NOMO-1 treated with DMSO at 0.1 percent for 48 hours (cell line): ENCODE measurements around the gene MAB21L3.

ENCODE experiments used
- DNase-seq: peaks from one replicate; lab custom pipeline; 2025; ENCODE audit not compliant: unreplicated experiment; lab: John Stamatoyannopoulos, UW

MAB21L3 gene

GRCh38 chr1:116107371-116107770, 3.8 kb upstream of the MAB21L3 start:
- DNase-seq: no peak

- DNase-seq: no peak
Observed at GRCh38 chr1:116111524-116112021, 374 bp downstream of the MAB21L3 start.

DNA sequence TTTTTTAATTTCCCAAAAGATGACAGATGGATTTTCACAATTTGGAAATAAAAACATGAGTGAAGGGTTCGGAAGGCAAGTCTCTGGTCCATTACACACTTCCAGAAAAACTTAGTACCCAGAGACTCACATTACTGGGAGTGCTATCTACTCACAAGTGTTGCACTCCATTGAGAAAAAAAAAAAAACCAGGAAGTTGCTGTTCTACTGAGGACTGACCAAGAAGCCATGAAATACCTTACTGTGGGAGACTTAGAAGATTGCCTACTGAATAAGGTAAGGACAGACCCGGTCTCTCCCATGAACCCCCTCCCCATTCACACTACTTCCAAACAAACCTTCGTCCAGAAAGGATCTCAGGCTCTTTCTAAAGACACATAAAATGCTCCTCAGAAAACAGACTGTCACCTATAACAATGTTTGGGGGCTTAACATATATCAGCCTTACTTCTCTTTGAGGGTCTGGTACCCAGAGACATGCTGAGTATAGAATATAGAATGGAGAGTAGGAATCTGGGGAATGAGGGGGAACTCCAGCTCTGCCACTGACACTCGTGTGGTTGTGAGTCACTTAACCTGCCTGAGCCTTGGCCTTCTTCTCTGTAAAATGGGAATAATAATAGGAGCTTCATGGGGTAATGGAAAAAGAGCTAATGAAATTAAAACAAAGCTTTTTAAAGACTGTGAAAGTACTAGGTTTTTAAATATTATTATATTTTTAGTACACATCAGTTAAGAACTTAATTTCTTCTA, 1.4 kb downstream of the MAB21L3 start:
- no peak for DNase-seq

GRCh38 chr1:116113615-116114014, 2.4 kb downstream of the MAB21L3 start:
- DNase-seq: no peak

GRCh38 chr1:116115476-116116439, 4.6 kb downstream of the MAB21L3 start:
- DNase-seq: no peak

DNA sequence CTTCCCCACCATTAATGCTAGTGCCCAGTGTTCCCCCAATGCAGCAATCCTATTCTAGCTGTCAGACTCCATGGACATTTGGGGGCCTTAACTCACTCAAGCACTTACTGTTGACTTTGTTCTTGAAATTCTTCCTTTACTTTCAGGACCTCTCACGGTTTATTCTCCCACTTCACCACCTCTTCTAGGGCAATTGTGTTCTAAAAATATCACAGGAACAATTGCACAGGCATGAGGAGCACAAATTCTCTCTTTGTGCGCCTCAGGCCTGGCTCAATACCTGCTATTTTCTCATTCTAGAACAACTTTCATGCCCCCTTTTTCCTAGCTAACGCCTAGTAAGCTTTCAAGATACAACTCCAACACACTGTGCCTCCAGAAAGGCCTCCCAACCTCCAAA, 7.3 kb downstream of the MAB21L3 start:
- no peak for DNase-seq

- no peak for DNase-seq
Observed at GRCh38 chr1:116119876-116120275, 8.7 kb downstream of the MAB21L3 start.

GRCh38 chr1:116122955-116123757, 12.0 kb downstream of the MAB21L3 start:
- DNase-seq: no peak

DNA sequence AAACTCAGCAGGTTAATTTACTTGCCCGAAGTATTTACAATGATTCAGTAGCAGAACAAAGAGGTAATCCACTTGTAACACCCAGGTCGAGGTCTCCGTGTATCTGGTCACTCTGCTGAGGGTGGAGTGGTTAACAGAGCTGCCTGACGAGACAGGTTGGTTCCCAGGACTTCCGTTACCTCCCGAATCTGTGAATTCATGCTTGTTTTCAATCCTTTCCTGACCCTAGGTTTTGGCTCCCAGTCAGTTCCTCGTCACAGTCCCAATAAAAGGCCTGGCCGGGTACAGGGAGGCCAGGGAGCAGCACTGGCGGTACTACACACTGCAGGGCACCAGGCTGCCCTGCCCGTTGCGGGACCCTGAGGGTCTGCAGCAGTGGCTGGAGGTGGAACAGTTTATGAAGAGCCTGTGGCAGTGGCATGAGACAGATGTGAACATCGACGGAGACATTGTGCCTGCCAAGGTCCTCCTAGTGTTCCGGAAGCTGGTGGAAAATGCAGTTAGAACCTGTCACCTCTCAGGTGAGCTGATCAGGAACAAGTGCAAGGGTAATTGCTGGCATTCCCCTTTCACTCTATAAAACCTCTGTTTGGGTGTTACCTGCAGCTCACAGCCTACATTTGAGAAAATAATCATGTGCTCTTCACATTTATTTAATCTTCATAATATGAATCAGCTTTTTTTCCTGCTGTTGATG, 12.8 kb downstream of the MAB21L3 start:
- DNase-seq: no peak

- DNase-seq: no peak
Observed at GRCh38 chr1:116125758-116126157, 14.6 kb downstream of the MAB21L3 start.

GRCh38 chr1:116126281-116126680, 15.1 kb downstream of the MAB21L3 start:
- DNase-seq: no peak

DNA sequence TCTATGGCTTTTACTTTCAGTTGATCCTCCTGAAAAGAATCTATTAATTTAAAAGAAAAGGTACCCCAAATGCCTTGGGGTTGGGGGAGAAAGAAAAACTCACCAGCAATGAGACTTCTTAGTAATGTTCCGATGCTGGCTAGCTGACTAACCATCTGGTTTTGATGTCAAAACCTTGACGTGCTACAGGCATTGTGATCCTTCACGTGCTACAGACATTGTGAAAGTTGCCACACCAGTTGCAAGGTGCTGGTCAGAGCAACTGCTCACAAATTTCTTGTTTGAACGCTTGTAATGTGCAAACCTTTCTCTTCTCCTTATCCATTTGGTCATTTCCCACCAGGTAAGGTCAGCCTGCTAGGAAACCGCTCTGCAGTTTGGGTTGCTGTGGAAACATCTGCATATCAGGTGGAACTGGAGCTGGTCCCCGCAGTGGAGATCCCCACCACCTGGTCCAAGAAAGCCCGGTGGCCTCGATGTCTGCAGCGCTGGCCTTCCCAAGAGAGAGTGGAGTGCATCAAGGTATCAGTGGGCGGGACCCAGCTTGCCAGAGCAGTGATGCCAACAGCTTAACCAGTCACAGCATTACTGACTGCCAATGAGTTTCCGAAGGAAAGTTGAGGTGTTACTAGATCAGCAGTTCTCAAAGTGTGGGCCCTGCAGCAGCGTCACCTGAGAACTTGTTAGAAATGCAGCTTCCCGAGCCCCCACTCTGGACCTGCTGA, 16.1 kb downstream of the MAB21L3 start:
- DNase-seq: no peak

DNA sequence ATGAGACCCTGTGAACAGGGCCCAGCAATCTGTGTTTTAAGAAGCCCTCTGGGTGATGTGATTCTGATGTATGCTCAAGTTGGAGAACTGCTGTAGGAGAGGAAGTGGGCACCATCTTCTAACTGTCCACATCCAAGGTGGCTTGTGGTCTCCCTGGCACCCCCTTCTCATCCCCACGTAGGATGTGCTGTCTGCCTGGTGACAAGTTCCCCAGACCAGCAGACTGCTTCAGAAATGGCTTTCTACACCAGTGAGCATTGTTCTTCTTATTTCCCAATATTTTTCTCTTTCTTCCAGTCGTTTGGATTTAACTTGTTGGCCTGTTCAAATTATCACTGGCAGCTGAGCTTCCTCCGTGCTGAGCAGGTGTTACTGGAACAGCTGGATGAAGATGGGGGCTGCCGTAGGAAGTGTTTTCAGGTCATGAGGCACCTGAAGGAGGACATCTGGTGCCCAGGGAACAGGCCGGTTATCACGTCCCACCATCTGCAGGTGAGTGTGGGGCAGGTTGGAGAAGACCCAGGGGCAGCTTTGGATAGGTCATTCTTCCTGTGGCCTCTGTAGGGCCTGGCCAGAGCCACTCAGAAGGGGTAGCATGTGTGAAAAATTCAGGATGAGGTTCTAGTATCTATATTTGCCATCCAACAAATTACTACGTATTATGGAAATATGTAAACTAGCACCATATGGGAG, 16.8 kb downstream of the MAB21L3 start:
- no peak for DNase-seq

GRCh38 chr1:116128664-116129063, 17.5 kb downstream of the MAB21L3 start:
- no peak for DNase-seq

DNA sequence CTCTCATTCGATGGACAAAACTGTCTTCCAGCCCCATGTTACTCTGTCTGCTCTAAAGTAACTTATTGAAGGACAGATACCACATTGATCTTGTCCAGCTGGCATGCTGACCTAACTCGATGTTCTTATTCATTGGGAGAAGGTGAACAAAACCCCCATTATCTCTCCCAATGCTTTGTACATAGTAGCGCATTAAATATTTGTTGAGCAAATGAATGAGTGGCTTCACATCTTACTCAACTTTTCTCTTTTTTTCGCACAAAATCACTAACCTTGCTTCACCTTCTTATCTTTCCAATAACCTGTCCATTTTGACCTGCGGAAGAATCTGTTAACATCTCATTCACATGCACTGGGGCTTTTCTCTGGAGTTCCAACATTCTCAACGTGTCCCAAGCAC, 18.3 kb downstream of the MAB21L3 start:
- DNase-seq: no peak

DNA sequence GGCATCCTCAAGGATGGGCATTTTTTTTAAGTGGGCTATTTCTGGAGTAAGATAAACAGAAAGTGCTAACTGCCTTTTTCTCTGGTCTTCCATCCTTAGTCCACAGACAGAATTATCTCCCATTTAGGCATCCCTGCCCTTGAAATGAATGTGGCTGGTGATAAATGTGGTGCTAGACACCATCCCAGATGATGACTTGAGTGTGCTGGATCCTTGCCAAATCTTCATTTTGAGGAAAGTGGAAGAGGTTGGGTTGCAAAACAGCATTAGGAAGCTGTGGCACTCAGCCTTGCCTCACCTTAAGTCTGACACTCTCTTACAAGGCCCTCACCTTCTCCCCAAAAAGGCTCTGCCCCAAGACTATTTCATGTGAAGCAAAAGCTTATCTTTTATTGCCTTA, 19.2 kb downstream of the MAB21L3 start:
- DNase-seq: no peak

GRCh38 chr1:116131170-116131569, 20.0 kb downstream of the MAB21L3 start:
- DNase-seq: no peak

DNA sequence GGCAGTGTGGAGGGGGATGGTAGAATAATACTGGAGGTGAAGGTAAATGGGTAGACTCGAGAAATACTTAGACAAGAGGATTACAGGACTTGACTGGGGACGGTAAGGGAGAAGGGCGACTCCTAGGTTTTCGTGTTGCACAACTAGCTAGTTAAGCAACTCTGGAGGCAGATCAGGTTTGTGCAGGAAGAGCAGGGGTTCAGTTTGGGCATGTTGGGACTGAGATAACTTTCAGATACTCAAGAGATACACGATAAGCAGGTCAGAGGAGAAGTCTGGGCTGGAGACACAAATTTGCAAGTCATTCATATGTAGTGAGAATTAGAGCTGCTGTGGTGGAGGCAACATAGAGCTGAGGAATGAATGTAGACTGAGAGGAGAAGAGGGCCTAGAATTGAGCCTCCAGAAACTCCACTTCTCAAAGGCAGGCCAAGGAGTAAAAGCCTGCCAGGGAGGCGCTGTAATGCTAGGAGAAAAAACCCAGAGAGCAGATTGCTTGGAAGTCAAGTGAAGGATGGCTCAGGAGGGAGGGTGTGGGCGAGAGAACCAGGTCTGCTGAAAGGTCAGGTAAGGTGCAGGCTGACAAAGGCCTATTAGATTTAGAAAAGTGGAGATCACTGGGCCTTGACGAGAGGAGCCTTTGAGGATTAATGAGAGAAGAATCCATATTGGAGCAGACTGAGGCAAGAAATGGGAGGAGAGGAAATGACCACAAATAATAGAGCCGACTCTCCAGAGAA, 20.8 kb downstream of the MAB21L3 start:
- peak; percentile 16 for DNase-seq
